GM12801 (cell line): ENCODE results near the gene SCFD2.

Experiments
- CTCF ChIP-seq: IDR thresholded peaks from one replicate; pipeline ENCODE4 v1.5.1; 2011; ENCODE audit warnings: control low read depth; ENCODE audit not compliant: insufficient read length; ENCODE audit errors: extremely low read depth

SCFD2 gene

GRCh38 chr4:52945326-52945898 lies 420.4 kb downstream of the SCFD2 start:
- no peak for TF ChIP-seq CTCF

- no peak for TF ChIP-seq CTCF
Observed at GRCh38 chr4:52943677-52944076, 422.2 kb downstream of the SCFD2 start.

- TF ChIP-seq CTCF = no peak
Observed at GRCh38 chr4:52942936-52943335, 422.9 kb downstream of the SCFD2 start.

- TF ChIP-seq CTCF = no peak
Observed at GRCh38 chr4:52941450-52941849, 424.4 kb downstream of the SCFD2 start.

- no peak for TF ChIP-seq CTCF
Observed at GRCh38 chr4:52939739-52940138, 426.1 kb downstream of the SCFD2 start.

GRCh38 chr4:52939325-52939724 lies 426.5 kb downstream of the SCFD2 start:
- no peak for TF ChIP-seq CTCF

- TF ChIP-seq CTCF = no peak
Observed at GRCh38 chr4:52937829-52938228, 428.0 kb downstream of the SCFD2 start.

- TF ChIP-seq CTCF = no peak
Observed at GRCh38 chr4:52936729-52937128, 429.1 kb downstream of the SCFD2 start.
